Epithelial cell of esophagus (primary cell): ENCODE results near the gene KRT34.

Experiments used
- DNase-seq: peaks from one replicate; pipeline ENCODE4 v3.0.0; 2010; ENCODE audit warnings: low read depth
- H3K4me3 ChIP-seq: 2 replicates; pipeline ENCODE4 v1.5.1; 2011; ENCODE audit warnings: mild to moderate bottlenecking, low read length, control low read depth
- CTCF ChIP-seq: IDR thresholded peaks from 2 replicates; pipeline ENCODE4 v1.5.1; 2011; ENCODE audit warnings: low read depth, mild to moderate bottlenecking, low read length, control low read depth, inconsistent platforms; ENCODE audit not compliant: insufficient read depth; ENCODE audit errors: missing control alignments

Gene KRT34

GRCh38 chr17:41420134-41420533 lies 38.0 kb upstream of the KRT34 start:
- no peak for TF ChIP-seq CTCF
- H3K4me3 ChIP-seq: no peak overlapping the region
- DNase-seq: peak; percentile 89

DNA sequence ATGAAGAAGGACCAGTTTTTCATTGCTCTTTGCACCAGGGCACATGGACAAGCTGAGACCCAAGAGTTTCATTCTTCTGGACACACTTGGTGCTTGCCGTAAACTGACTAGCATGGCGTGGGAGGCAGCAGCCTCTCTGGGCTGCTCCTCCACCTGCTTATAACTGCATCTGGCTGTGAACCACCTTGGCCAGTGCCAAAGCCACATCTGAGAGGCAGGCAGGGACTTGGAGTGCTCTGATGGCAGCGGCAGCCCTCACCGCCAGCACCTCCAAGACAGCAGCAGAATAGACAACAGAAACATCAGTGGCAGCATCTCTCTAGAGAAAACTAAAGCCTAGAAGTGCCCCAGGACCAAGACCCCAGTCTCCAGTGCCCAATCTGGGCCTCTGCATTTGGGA lies 37.6 kb upstream of the KRT34 start:
- H3K4me3 ChIP-seq: no peak overlapping the region
- DNase-seq: peak; percentile 40
- no peak for TF ChIP-seq CTCF

GRCh38 chr17:41418116-41418860 lies 36.2 kb upstream of the KRT34 start:
- no peak for DNase-seq
- no peak for TF ChIP-seq CTCF
- H3K4me3 ChIP-seq: no peak overlapping the region

- peak; percentile 88 for DNase-seq
- H3K4me3 ChIP-seq: no peak overlapping the region
- peak; percentile 49 for TF ChIP-seq CTCF
Observed at GRCh38 chr17:41417576-41418015, 35.5 kb upstream of the KRT34 start.

DNA sequence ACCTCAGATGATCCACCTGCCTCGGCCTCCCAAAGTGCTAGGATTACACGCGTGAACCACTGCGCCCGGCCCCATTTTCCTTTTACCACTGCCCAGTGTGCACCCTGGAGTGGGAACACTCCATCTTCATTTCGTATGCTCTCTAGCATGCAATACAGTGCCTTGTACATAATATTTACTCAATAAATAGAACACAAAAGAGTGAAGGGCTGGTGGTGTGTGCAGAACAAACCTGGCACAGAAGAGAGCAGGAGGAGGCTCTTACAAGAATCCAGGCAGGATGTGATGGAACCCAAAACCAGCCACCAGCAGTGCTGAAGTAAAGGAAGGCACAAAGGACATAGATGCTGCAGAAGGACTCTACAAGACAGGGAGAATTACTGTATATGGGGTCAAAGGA lies 35.0 kb upstream of the KRT34 start:
- TF ChIP-seq CTCF: no peak
- DNase-seq: no peak
- no peak overlapping the region for H3K4me3 ChIP-seq

- H3K4me3 ChIP-seq: no peak overlapping the region
- no peak for DNase-seq
- TF ChIP-seq CTCF: no peak
Observed at GRCh38 chr17:41416479-41416878, 34.4 kb upstream of the KRT34 start.

DNA sequence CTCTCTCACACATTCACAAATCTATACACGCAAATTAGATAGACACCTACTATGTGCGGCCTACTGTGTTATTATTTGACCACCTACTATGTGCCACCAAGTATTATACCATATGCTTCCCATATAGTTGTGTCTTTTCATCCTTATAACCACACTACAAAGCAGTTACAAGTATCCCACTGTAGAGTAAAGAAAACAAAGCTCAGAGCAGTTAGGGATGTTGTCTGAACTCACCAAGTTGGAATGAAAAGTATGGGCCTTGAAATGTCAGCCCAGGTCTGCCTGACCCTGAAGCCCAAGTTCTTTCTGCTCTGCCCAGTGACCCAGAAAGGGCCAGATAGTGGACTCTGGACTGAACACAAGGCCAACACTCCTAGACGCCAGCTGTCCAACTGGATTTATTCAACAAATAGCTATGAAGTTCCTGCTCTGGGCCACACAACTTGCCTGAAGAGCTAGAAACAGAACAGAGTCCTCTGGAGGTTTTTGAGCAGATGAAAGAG lies 33.8 kb upstream of the KRT34 start:
- TF ChIP-seq CTCF: no peak
- no peak for DNase-seq
- H3K4me3 ChIP-seq: no peak overlapping the region
